HepG2 (cell line): ENCODE data around the gene PLEKHA5. TPM values are rescaled to one million over a fixed set of nuclear protein-coding genes. Genes with fewer than 3 reads are reported as not detected.

Experiments
- ATAC-seq: fragments of 200-7000 bp; cut with Tn5 transposase; 3 replicates; pipeline ENCODE4 v1.9.1; 2020; ENCODE audit warnings: mild to moderate bottlenecking, moderate library complexity
- BruUV-seq: library from RNA; stranded (reverse); fragments of 400-500 nt; replicated peaks from 2 replicates; lab custom pipeline; 2021; lab: Mats Ljungman, UMichigan
- CTCF ChIA-PET: fragments of 300-600 bp; formaldehyde crosslinking; extraction: SDS; loops from one replicate; lab custom pipeline; 2021; ENCODE audit warnings: low total read pairs, inconsistent platforms, low intra/inter-chr PET ratio; lab: Yijun Ruan, JAX
- POLR2A ChIA-PET: fragments of 350-600 bp; sonication (Branson Sonifier 250); formaldehyde crosslinking; loops from one replicate; lab custom pipeline; 2020; ENCODE audit warnings: antibody characterized with exemption, inconsistent platforms; lab: Yijun Ruan, JAX
- DNase-seq: peaks from one replicate; pipeline ENCODE4 v3.0.0-alpha.2; 2015; ENCODE audit warnings: low spot score
- FAIRE-seq: peaks from 3 replicates; lab custom pipeline; 2011; peaks lifted over from hg19 to GRCh38; lab: Jason Lieb, UNC
- H2AFZ ChIP-seq: one replicate; pipeline ENCODE4 v1.6.1; 2011; ENCODE audit warnings: low read length, inconsistent platforms
- H3K27ac ChIP-seq: fragments of 300-600 bp; 3 replicates; pipeline ENCODE4 v1.8.0; 2011; ENCODE audit warnings: mixed run types, mild to moderate bottlenecking, mixed read lengths, low read length, inconsistent platforms; ENCODE audit not compliant: insufficient read depth; ENCODE audit errors: extremely low read length
- H3K27me3 ChIP-seq, 2 experiments: fragments of 200-600 bp in 1 of 2; 2 replicates in 1 of 2; 3 replicates in 1 of 2; pipeline versions ENCODE4 v1.6.0 to v1.8.0; 2011; ENCODE audit warnings: low read length in 2 of 2, mild to moderate bottlenecking in 2 of 2, moderate library complexity in 2 of 2, inconsistent platforms in 1 of 2; ENCODE audit not compliant: insufficient read depth in 2 of 2, control insufficient read depth in 1 of 2
- H3K36me3 ChIP-seq, 2 experiments: fragments of 200-600 bp in 1 of 2; replicated peaks in 1 of 2; 2 replicates in 1 of 2; 3 replicates in 1 of 2; pipeline versions ENCODE4 v1.5.1 to v1.8.0; 2011; ENCODE audit warnings: low read length in 2 of 2, inconsistent platforms in 1 of 2; ENCODE audit not compliant: insufficient read depth in 2 of 2, control insufficient read depth in 1 of 2
- H3K4me1 ChIP-seq: 2 replicates; pipeline ENCODE4 v1.5.1; 2012; ENCODE audit warnings: low read length, inconsistent platforms; ENCODE audit not compliant: insufficient read depth
- H3K4me2 ChIP-seq: 2 replicates; pipeline ENCODE4 v1.6.0; 2011; ENCODE audit warnings: low read depth, low read length, inconsistent platforms
- H3K4me3 ChIP-seq, 3 experiments: fragments of 200-600 bp in 1 of 3; sonication (generic), shearing (Covaris generic) in 1 of 3; replicated peaks in 1 of 3; 2 replicates each; pipeline ENCODE4 v1.5.1; 2011 to 2016; ENCODE audit warnings: low read length in 3 of 3, inconsistent platforms in 2 of 3, low read depth in 2 of 3, mild to moderate bottlenecking in 2 of 3, control low read depth in 1 of 3, mixed read lengths in 1 of 3; ENCODE audit not compliant: insufficient read depth in 1 of 3
- H3K79me2 ChIP-seq: one replicate; pipeline ENCODE4 v1.6.1; 2011; ENCODE audit warnings: low read length, inconsistent platforms; ENCODE audit not compliant: insufficient read depth
- H3K9ac ChIP-seq: 2 replicates; pipeline ENCODE4 v1.6.0; 2011; ENCODE audit warnings: mild to moderate bottlenecking, low read depth, low read length, inconsistent platforms; ENCODE audit not compliant: insufficient read depth
- H3K9me3 ChIP-seq: 2 replicates; pipeline ENCODE4 v1.5.1; 2012; ENCODE audit warnings: mild to moderate bottlenecking, low read length
- H4K20me1 ChIP-seq: 2 replicates; pipeline ENCODE4 v1.6.0; 2011; ENCODE audit warnings: inconsistent platforms, mild to moderate bottlenecking, low read length, moderate library complexity; ENCODE audit not compliant: insufficient read depth
- FLYWCH1 ChIP-seq: sonication (generic); formaldehyde crosslinking; IDR thresholded peaks from 2 replicates; pipeline ENCODE4 v1.8.1; 2023; ENCODE audit warnings: mild to moderate bottlenecking, missing genetic modification reagents
- HNRNPK ChIP-seq: fragments of 200-400 bp; formaldehyde crosslinking; IDR thresholded peaks from 2 replicates; pipeline ENCODE4 v1.6.1; 2018; ENCODE audit warnings: low read length, low read depth, moderate library complexity, mild to moderate bottlenecking; ENCODE audit not compliant: poor library complexity, severe bottlenecking
- KLF13 ChIP-seq: sonication (generic); formaldehyde crosslinking; IDR thresholded peaks from 2 replicates; pipeline ENCODE4 v1.4.0; 2020; ENCODE audit warnings: mild to moderate bottlenecking, missing genetic modification reagents
- KLF6 ChIP-seq: IDR thresholded peaks from 2 replicates; pipeline ENCODE4 v1.8.0; 2016; ENCODE audit warnings: missing biosample characterization, missing genetic modification reagents
- POLR2AphosphoS5 ChIP-seq: IDR thresholded peaks from 2 replicates; pipeline ENCODE4 v1.6.1; 2012; ENCODE audit warnings: low read depth, low read length
- SUZ12 ChIP-seq: fragments of 150-350 bp; IDR thresholded peaks from 2 replicates; pipeline ENCODE4 v1.6.1; 2014; ENCODE audit warnings: low read depth, low read length
- ZEB1 ChIP-seq: IDR thresholded peaks from 2 replicates; pipeline ENCODE4 v1.6.1; 2012; ENCODE audit warnings: mild to moderate bottlenecking, low read depth, inconsistent platforms; ENCODE audit not compliant: insufficient replicate concordance
- ZFAT ChIP-seq: sonication (generic); formaldehyde crosslinking; conservative IDR thresholded peaks from 2 replicates; pipeline ENCODE4 v1.8.1; 2023; ENCODE audit warnings: missing genetic modification reagents, inconsistent platforms
- ZNF256 ChIP-seq: sonication (generic); formaldehyde crosslinking; conservative IDR thresholded peaks from 2 replicates; pipeline ENCODE4 v1.4.0; 2020; ENCODE audit warnings: missing genetic modification reagents
- ZNF33A ChIP-seq: sonication (generic); formaldehyde crosslinking; IDR thresholded peaks from 2 replicates; pipeline ENCODE4 v1.5.1; 2020; ENCODE audit warnings: missing genetic modification reagents, mild to moderate bottlenecking, moderate library complexity, borderline replicate concordance
- ZNF614 ChIP-seq: IDR thresholded peaks from 2 replicates; pipeline ENCODE4 v1.6.1; 2018; ENCODE audit warnings: missing biosample characterization, missing genetic modification reagents, inconsistent platforms, borderline replicate concordance
- ZNF670 ChIP-seq: sonication (generic); formaldehyde crosslinking; IDR thresholded peaks from 2 replicates; pipeline ENCODE4 v1.8.0; 2022; ENCODE audit warnings: mild to moderate bottlenecking, missing genetic modification reagents, borderline replicate concordance
- WGBS: methylation state at CpG from one replicate; pipeline ENCODE4 v1.1.6; 2017; ENCODE audit warnings: low lambda C conversion rate; 5-methylcytosine and 5-hydroxymethylcytosine counted together
- in situ Hi-C: cut with HindIII; loops from 2 replicates; pipeline ENCODE4 v1.10.0; 2017; ENCODE audit warnings: low pct_unique_long_range_greater_than_20kb; ENCODE audit not compliant: extremely low pct_ligation_motif_present
- intact Hi-C: fragments of 100-400 bp; cut with micrococcal nuclease; formaldehyde crosslinking; loops from one replicate; pipeline ENCODE4 v1.10.0; 2022; ENCODE audit not compliant: unreplicated experiment
- polyA plus RNA-seq, 8 experiments: library from polyadenylated mRNA; depleted of rRNA in 3 of 8; stranded (reverse) in 7 of 8; unstranded in 1 of 8; fragments of >200 nt; fragmentation: Illumina TruSeq in 4 of 8; extraction: Trizol in 4 of 8; gene quantifications; 2 replicates each; pipeline versions ENCODE4 v1.2.1 to v1.2.3, GENCODE V29; 2011 to 2016; ENCODE audit warnings: low read depth in 4 of 8, missing spikeins in 1 of 8, mixed read lengths in 1 of 8; ENCODE audit not compliant: insufficient read depth in 1 of 8
- total RNA-seq, 5 experiments: library from RNA; depleted of rRNA; stranded (reverse); fragments of >200 nt; fragmentation: Illumina TruSeq; extraction: Trizol; gene quantifications; 2 replicates each; pipeline ENCODE4 v1.2.3, GENCODE V29; 2016; ENCODE audit warnings: low read depth in 1 of 5

Gene PLEKHA5
- total and polyA plus RNA-seq, 2 of the 13 experiments (the other 11 are each of a cell fraction or from before 2014, with no cell fraction given) = 4.2 to 15.4 TPM

DNA sequence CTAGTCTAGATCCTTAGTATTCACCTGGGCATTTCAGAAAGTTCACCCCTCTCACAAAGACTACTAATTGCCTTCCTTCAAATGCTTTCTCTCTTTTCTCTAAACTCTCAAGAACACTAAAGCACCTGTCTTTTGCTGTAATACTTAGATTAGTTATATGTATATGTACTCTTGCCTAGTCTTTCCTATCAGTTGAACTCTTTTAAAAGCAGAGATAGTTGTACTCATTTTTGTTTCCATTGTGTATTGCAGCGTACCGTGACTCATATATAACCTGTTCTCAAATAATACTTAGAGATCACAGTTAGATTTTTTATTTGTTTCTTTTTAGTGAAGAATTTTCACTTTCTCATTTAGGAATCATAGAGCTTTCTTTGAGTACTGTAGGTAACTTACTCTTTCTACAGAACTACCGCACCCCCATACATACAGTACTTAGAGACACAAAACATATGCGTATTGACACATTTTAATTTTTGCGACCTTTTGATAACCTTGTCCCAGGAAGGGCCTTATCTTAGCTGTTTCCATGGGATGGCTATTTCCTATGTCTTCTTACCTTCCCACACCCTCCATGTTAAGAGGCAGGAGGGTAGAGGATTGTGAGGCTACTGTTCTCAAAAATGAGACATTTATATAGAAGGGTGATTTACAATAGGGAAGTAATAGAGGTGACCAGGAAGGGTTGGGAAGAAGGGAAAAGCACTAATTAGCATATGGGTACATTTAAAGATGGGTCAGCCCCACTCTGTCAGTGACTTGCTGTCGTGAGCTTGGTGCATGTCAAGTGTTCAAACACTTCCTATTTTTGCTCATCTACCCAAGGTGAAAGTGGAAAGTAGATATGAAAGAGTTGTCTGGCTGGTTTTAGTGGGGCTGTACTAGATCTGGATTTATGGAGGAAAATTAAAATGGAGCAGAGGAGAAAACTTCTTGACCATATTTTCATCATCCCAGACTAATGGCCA lies 74.3 kb downstream of the PLEKHA5 start:
- ChIA-PET POLR2A (no interaction called here), CTCF (no interaction called here)
- Histone ChIP-seq H3K9ac (no peak overlapping the region), H4K20me1 (no peaks in the 10 kb centered on the region), H3K79me2 (no peaks in the 10 kb centered on the region), H3K27ac (no peak overlapping the region), H2AFZ (no peak overlapping the region), H3K4me1 (no peaks in the 10 kb centered on the region; the same call in 1 of the 2 replicates), H3K27me3 (no peaks in the 10 kb centered on the region), H3K4me3 (no peak overlapping the region), H3K36me3 (no peaks in the 10 kb centered on the region), H3K4me2 (no peak overlapping the region), H3K9me3 (no peaks in the 10 kb centered on the region)
- TF ChIP-seq SUZ12 (no peak), ZNF670 (CRISPR knock-in tag) (no peak), KLF13 (no peak), ZNF614 (CRISPR knock-in tag) (no peak), ZFAT (CRISPR knock-in tag) (no peak), ZNF33A (CRISPR knock-in tag) (no peak), ZNF256 (CRISPR knock-in tag) (no peak), ZEB1 (no peak), POLR2AphosphoS5 (no peak), HNRNPK (no peak), FLYWCH1 (CRISPR knock-in tag) (no peak), KLF6 (CRISPR knock-in tag) (no peak)
- WGBS = 96% methylated on average over 6 of the region's 6 CpGs
- no TSS peak for BruUV-seq
- FAIRE-seq (no peak), DNase-seq (no peak), ATAC-seq (no peak)
- in situ Hi-C loops (no loop called here), intact Hi-C loops (no loop called here)
